ENCODE data around the gene VCP. TPM values are rescaled to one million over a fixed set of nuclear protein-coding genes. Genes with fewer than 3 reads are reported as not detected.

Gene VCP
- total and polyA plus RNA-seq, 9 of the 15 experiments (the other 6 are each of a cell fraction or from before 2014, with no cell fraction given): 7.1 to 257 (median 199) TPM

GRCh38 chr9:35048511-35048910, 23.9 kb downstream of the VCP start (continued):
- no peak for TF ChIP-seq RCOR1 (IDR thresholded peaks at IDR 0.05; ENCODE audit: borderline replicate concordance in 1 of 2, low read depth in 2 of 2, low read length in 2 of 2)
- TF ChIP-seq NFRKB (IDR thresholded peaks at IDR 0.05; ENCODE audit: low read depth): no peak
- TF ChIP-seq, protein P1, sequence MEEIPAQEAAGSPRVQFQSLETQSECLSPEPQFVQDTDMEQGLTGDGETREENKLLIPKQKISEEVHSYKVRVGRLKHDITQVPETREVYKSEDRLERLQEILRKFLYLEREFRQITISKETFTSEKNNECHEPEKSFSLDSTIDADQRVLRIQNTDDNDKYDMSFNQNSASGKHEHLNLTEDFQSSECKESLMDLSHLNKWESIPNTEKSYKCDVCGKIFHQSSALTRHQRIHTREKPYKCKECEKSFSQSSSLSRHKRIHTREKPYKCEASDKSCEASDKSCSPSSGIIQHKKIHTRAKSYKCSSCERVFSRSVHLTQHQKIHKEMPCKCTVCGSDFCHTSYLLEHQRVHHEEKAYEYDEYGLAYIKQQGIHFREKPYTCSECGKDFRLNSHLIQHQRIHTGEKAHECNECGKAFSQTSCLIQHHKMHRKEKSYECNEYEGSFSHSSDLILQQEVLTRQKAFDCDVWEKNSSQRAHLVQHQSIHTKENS (CRISPR knock-in tag; IDR thresholded peaks at IDR 0.05): no peak

DNA sequence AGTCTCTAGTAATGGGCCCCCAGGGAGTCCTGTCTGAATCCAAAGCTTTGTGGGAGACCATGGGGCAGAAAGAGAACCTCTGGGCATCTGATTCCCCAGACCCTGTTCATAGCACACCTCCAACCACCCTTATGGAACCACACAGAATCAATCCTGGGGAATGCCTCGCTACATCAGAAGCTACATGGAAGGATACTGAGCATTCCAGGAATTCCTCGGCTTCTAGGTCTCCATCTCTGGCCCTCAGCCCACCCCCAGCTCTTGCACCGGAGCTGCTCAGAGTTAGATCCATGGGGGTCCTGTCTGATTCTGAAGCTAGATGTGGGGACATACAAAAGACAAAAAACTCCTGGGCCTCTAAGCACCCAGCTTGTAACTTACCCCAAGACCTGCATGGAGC, 28.4 kb downstream of the VCP start:
- in situ Hi-C loops (cut with MboI): loop anchor here (5.0 kb wide), 1 partner anchor 47 kb away; no protein-coding TSS in a partner anchor
- H3K4me2 ChIP-seq (ENCODE audit: insufficient read depth, low read length): no peak overlapping the region
- no peak overlapping the region for H3K9ac ChIP-seq (ENCODE audit: insufficient read depth in 1 of 2, low read depth in 2 of 2, low read length in 2 of 2)
- no peaks in the 10 kb centered on the region for H3K27me3 ChIP-seq (ENCODE audit: control insufficient read depth in 2 of 2, insufficient read depth in 2 of 2, low read length in 2 of 2)
- peaks cover 3 to 8% of the 10 kb centered on the region in 2 experiments; a peak in 3 of 5 replicates for H3K4me1 ChIP-seq (replicated peaks in 1 of 2; ENCODE audit: control insufficient read depth in 2 of 2, insufficient read depth in 2 of 2, low read length in 2 of 2)
- CTCF ChIA-PET (ENCODE audit: low intra/inter-chr PET ratio): no interaction called here
- H3K4me3 ChIP-seq: no peak overlapping the region
- H3K27ac ChIP-seq (ENCODE audit: extremely low read depth, low read depth, low read length): no peak overlapping the region
- BruUV-seq (replicated peaks): no TSS peak
- POLR2A ChIA-PET: interaction anchor here (0.6 to 3.1 kb wide), 5 partner anchors 10 to 394 kb away, joined by 3 to 14 read pairs (median 3); no protein-coding TSS in a partner anchor
- no peak for DNase-seq (ENCODE audit: extremely low read depth in 1 of 4, low spot score in 3 of 4)
- H3K9me1 ChIP-seq (ENCODE audit: control insufficient read depth, insufficient read depth, low read length): no peaks in the 10 kb centered on the region
- no peak for FAIRE-seq
- H2AFZ ChIP-seq (ENCODE audit: low read depth, low read length): no peak overlapping the region
- ATAC-seq: no peak
- no peaks in the 10 kb centered on the region for H4K20me1 ChIP-seq (replicated peaks; ENCODE audit: control insufficient read depth, insufficient read depth, low read length)
- H3K9me3 ChIP-seq (replicated peaks; ENCODE audit: control insufficient read depth, insufficient read depth, low read depth, low read length): no peaks in the 10 kb centered on the region
- H3K79me2 ChIP-seq (ENCODE audit: control insufficient read depth, insufficient read depth, low read length): no peaks in the 10 kb centered on the region
- 0 out of 3 replicates have a peak, but pooled peaks cover 3% of the 10 kb centered on the region for H3K36me3 ChIP-seq (ENCODE audit: control insufficient read depth, insufficient read depth, low read length)
- intact Hi-C loops (cut with micrococcal nuclease): no loop called here
- WGBS (ENCODE audit: insufficient coverage, low coverage, missing lambda C conversion rate): 88% methylated on average over 3 of the region's 3 CpGs
- TF ChIP-seq DIDO1 (tag; IDR thresholded peaks at IDR 0.05; ENCODE audit: low read depth): no peak
- no peak for TF ChIP-seq ARHGAP35 (IDR thresholded peaks at IDR 0.05; ENCODE audit: partially characterized antibody)
- TF ChIP-seq STAG1 (CRISPR knock-in tag; IDR thresholded peaks at IDR 0.05; ENCODE audit: borderline replicate concordance): no peak
- no peak for TF ChIP-seq L3MBTL2 (IDR thresholded peaks at IDR 0.05)
- TF ChIP-seq SLC30A9 (CRISPR knock-in tag; IDR thresholded peaks at IDR 0.05): no peak
- no peak for TF ChIP-seq NFATC3 (IDR thresholded peaks at IDR 0.05)
- no peak for TF ChIP-seq ZC3H8 (IDR thresholded peaks at IDR 0.05)
- no peak for TF ChIP-seq TEAD2 (tag; IDR thresholded peaks at IDR 0.05)
- TF ChIP-seq PHTF2 (CRISPR knock-in tag; IDR thresholded peaks at IDR 0.05): no peak
- no peak for TF ChIP-seq ZBTB2 (IDR thresholded peaks at IDR 0.05)
- TF ChIP-seq FOXA1 (IDR thresholded peaks at IDR 0.05; ENCODE audit: borderline replicate concordance): no peak
- TF ChIP-seq ETV6 (IDR thresholded peaks at IDR 0.05; ENCODE audit: borderline replicate concordance in 1 of 2, low read depth in 2 of 2, low read length in 1 of 2): no peak
- TF ChIP-seq ETV6 (CRISPR knock-in tag; IDR thresholded peaks at IDR 0.05; ENCODE audit: borderline replicate concordance): no peak
- TF ChIP-seq, protein P2, sequence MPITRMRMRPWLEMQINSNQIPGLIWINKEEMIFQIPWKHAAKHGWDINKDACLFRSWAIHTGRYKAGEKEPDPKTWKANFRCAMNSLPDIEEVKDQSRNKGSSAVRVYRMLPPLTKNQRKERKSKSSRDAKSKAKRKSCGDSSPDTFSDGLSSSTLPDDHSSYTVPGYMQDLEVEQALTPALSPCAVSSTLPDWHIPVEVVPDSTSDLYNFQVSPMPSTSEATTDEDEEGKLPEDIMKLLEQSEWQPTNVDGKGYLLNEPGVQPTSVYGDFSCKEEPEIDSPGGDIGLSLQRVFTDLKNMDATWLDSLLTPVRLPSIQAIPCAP (CRISPR knock-in tag; IDR thresholded peaks at IDR 0.05; ENCODE audit: borderline replicate concordance): no peak
- no peak for TF ChIP-seq LEF1 (IDR thresholded peaks at IDR 0.05)
- TF ChIP-seq ARID1B (IDR thresholded peaks at IDR 0.05): no peak
- TF ChIP-seq SOX6 (IDR thresholded peaks at IDR 0.05): no peak

Measured in K562 (cell line).